PC-3 (cell line): ENCODE results near the gene INA.

Source experiments
- CTCF ChIP-seq: fragments of 300-600 bp; sonication (generic); conservative IDR thresholded peaks from 2 replicates; pipeline ENCODE4 v1.5.1; 2017; ENCODE audit warnings: antibody characterized with exemption, low read depth, mild to moderate bottlenecking, low read length
- EZH2 ChIP-seq: fragments of 300-600 bp; sonication (generic); IDR thresholded peaks from one replicate; pipeline ENCODE4 v1.6.1; 2017; ENCODE audit warnings: antibody characterized with exemption, mild to moderate bottlenecking, low read length; ENCODE audit not compliant: unreplicated experiment
- EZH2phosphoT487 ChIP-seq: fragments of 300-600 bp; sonication (generic); IDR thresholded peaks from 2 replicates; pipeline ENCODE4 v1.6.1; 2018; ENCODE audit warnings: mild to moderate bottlenecking, antibody characterized with exemption, low read length, borderline replicate concordance

GRCh38 chr10:103232772-103233488 lies 44.0 kb upstream of the INA start:
- TF ChIP-seq EZH2phosphoT487 (no peak), CTCF (no peak), EZH2 (no peak)
